HG03457 (cell line): ENCODE results near the gene AHRR.
"Not testable (repeated sequence)": the region's sequence is repeated elsewhere in the genome, so short reads cannot be mapped to it uniquely, and the experiment has no call there.

ENCODE experiments used
- ATAC-seq: cut with Tn5 transposase; IDR thresholded peaks from one replicate; pipeline ENCODE4 v1.9.1; 2021; ENCODE audit warnings: moderate number of reproducible peaks; ENCODE audit not compliant: unreplicated experiment

Gene AHRR

GRCh38 chr5:470961-471749 lies 149.6 kb downstream of the AHRR start:
- ATAC-seq = no peak

GRCh38 chr5:471750-472058 lies 150.2 kb downstream of the AHRR start:
- no peak for ATAC-seq

- no peak for ATAC-seq
These were observed 150.7 kb downstream of the AHRR start for GRCh38 chr5:472076-472655.

GRCh38 chr5:472656-473550 lies 151.4 kb downstream of the AHRR start:
- ATAC-seq = peak; percentile 64

GRCh38 chr5:473551-474192 lies 152.2 kb downstream of the AHRR start:
- peak; percentile 13 for ATAC-seq

- ATAC-seq = not testable (repeated sequence)
These were observed 152.8 kb downstream of the AHRR start for GRCh38 chr5:474232-474839.

- no peak for ATAC-seq
These were observed 153.5 kb downstream of the AHRR start for GRCh38 chr5:474840-475661.

- no peak for ATAC-seq
These were observed 154.2 kb downstream of the AHRR start for GRCh38 chr5:475704-476101.

- no peak for ATAC-seq
These were observed 154.7 kb downstream of the AHRR start for GRCh38 chr5:476102-476813.

GRCh38 chr5:476814-477175 lies 155.3 kb downstream of the AHRR start:
- ATAC-seq = no peak

- ATAC-seq = no peak
These were observed 155.7 kb downstream of the AHRR start for GRCh38 chr5:477247-477646.

GRCh38 chr5:477871-478270 lies 156.4 kb downstream of the AHRR start:
- ATAC-seq = no peak

- ATAC-seq = no peak
These were observed 157.0 kb downstream of the AHRR start for GRCh38 chr5:478369-478981.

GRCh38 chr5:478982-479535 lies 157.5 kb downstream of the AHRR start:
- ATAC-seq = no peak

GRCh38 chr5:479566-480319 lies 158.2 kb downstream of the AHRR start:
- no peak for ATAC-seq

GRCh38 chr5:481347-481746 lies 159.8 kb downstream of the AHRR start:
- no peak for ATAC-seq

GRCh38 chr5:482021-482420 lies 160.5 kb downstream of the AHRR start:
- no peak for ATAC-seq

GRCh38 chr5:482506-482905 lies 161.0 kb downstream of the AHRR start:
- ATAC-seq = no peak
